Measurements from ENCODE around the gene ART3.

GRCh38 chr4:76127754-76128153, 53.2 kb downstream of the ART3 start:
- TF ChIP-seq ZNF174 (CRISPR knock-in tag; IDR thresholded peaks at IDR 0.05) (no peak), ZNF707 (CRISPR knock-in tag; conservative IDR thresholded peaks at IDR 0.05) (no peak), ZNF785 (CRISPR knock-in tag; IDR thresholded peaks at IDR 0.05) (no peak), ZC3H8 (IDR thresholded peaks at IDR 0.05) (no peak), CTCF (IDR thresholded peaks at IDR 0.05 in 2 of 3, conservative IDR thresholded peaks at IDR 0.05 in 1 of 3; ENCODE audit: insufficient read depth in 2 of 3, low read depth in 1 of 3, low read length in 3 of 3) (no peak), EZH2 (IDR thresholded peaks at IDR 0.05; ENCODE audit: borderline replicate concordance, low read depth, low read length) (no peak), MBD2 (IDR thresholded peaks at IDR 0.05; ENCODE audit: borderline replicate concordance, low read depth) (no peak)
